PC-3 (cell line): ENCODE data around the gene PPARD. TPM values are rescaled to one million over a fixed set of nuclear protein-coding genes. Genes with fewer than 3 reads are reported as not detected.

Source experiments
- ATAC-seq: fragments of 200-7000 bp; cut with Tn5 transposase; 2 replicates; pipeline ENCODE4 v1.9.1; 2020; ENCODE audit warnings: mild to moderate bottlenecking, moderate library complexity
- BruUV-seq: library from RNA; stranded (reverse); fragments of 400-500 nt; replicated peaks from 2 replicates; lab custom pipeline; 2021; lab: Mats Ljungman, UMichigan
- CTCF ChIA-PET: fragments of 300-600 bp; sonication (Branson Sonifier 250); formaldehyde crosslinking; loops from one replicate; lab custom pipeline; 2022; ENCODE audit warnings: antibody characterized with exemption; lab: Charles Lee
- POLR2A ChIA-PET: fragments of 300-600 bp; sonication (Branson Sonifier 250); formaldehyde crosslinking; loops from one replicate; lab custom pipeline; 2022; ENCODE audit warnings: antibody characterized with exemption; ENCODE audit not compliant: unreplicated experiment; lab: Charles Lee
- DNase-seq: peaks from one replicate; pipeline ENCODE4 v3.0.0-alpha.2; 2015
- H2AFZ ChIP-seq: fragments of 300-600 bp; sonication (generic); 2 replicates; pipeline ENCODE4 v1.6.0; 2016; ENCODE audit warnings: antibody characterized with exemption, low read length
- H3F3A ChIP-seq: fragments of 300-600 bp; sonication (generic); one replicate; pipeline ENCODE4 v1.6.0; 2017; ENCODE audit warnings: antibody characterized with exemption, low read length, control low read depth, mild to moderate bottlenecking; ENCODE audit not compliant: unreplicated experiment
- H3K27ac ChIP-seq: fragments of 300-600 bp; sonication (generic); 2 replicates; pipeline ENCODE4 v1.5.1; 2016; ENCODE audit warnings: mild to moderate bottlenecking, low read length
- H3K27me3 ChIP-seq: fragments of 300-600 bp; sonication (generic); 2 replicates; pipeline ENCODE4 v1.6.1; 2016; ENCODE audit warnings: low read length, mixed read lengths
- H3K36me3 ChIP-seq: fragments of 300-600 bp; sonication (generic); 2 replicates; pipeline ENCODE4 v1.6.1; 2016; ENCODE audit warnings: low read depth, mixed run types, low read length, mixed read lengths
- H3K4me1 ChIP-seq: fragments of 300-600 bp; sonication (generic); 2 replicates; pipeline ENCODE4 v1.5.1; 2016; ENCODE audit warnings: low read length; ENCODE audit not compliant: insufficient read depth
- H3K4me2 ChIP-seq: fragments of 300-600 bp; sonication (generic); 2 replicates; pipeline ENCODE4 v1.6.0; 2016; ENCODE audit warnings: low read length
- H3K4me3 ChIP-seq: fragments of 300-600 bp; sonication (generic); 2 replicates; pipeline ENCODE4 v1.5.1; 2016; ENCODE audit warnings: mild to moderate bottlenecking, low read length, mixed read lengths
- H3K79me2 ChIP-seq: fragments of 300-600 bp; sonication (generic); 2 replicates; pipeline ENCODE4 v1.6.1; 2017; ENCODE audit warnings: low read length, mixed read lengths
- H3K9ac ChIP-seq: fragments of 300-600 bp; sonication (generic); 2 replicates; pipeline ENCODE4 v1.6.0; 2016; ENCODE audit warnings: mild to moderate bottlenecking, low read length
- H3K9me2 ChIP-seq: fragments of 300-600 bp; sonication (generic); replicated peaks from 2 replicates; pipeline ENCODE4 v1.6.1; 2016; ENCODE audit warnings: mixed run types, low read length, mixed read lengths
- H3K9me3 ChIP-seq: fragments of 300-600 bp; sonication (generic); 2 replicates; pipeline ENCODE4 v1.6.1; 2016; ENCODE audit warnings: low read length, mixed read lengths
- H4K20me1 ChIP-seq: fragments of 300-600 bp; sonication (generic); 2 replicates; pipeline ENCODE4 v1.6.1; 2016; ENCODE audit warnings: low read length, mixed read lengths
- CTCF ChIP-seq: fragments of 300-600 bp; sonication (generic); conservative IDR thresholded peaks from 2 replicates; pipeline ENCODE4 v1.5.1; 2017; ENCODE audit warnings: antibody characterized with exemption, low read depth, mild to moderate bottlenecking, low read length
- EZH2 ChIP-seq: fragments of 300-600 bp; sonication (generic); IDR thresholded peaks from one replicate; pipeline ENCODE4 v1.6.1; 2017; ENCODE audit warnings: antibody characterized with exemption, mild to moderate bottlenecking, low read length; ENCODE audit not compliant: unreplicated experiment
- EZH2phosphoT487 ChIP-seq: fragments of 300-600 bp; sonication (generic); IDR thresholded peaks from 2 replicates; pipeline ENCODE4 v1.6.1; 2018; ENCODE audit warnings: mild to moderate bottlenecking, antibody characterized with exemption, low read length, borderline replicate concordance
- intact Hi-C: fragments of 100-400 bp; cut with micrococcal nuclease; formaldehyde crosslinking; loops from 2 replicates; pipeline ENCODE4 v1.9.0; 2023
- total RNA-seq: library from RNA; depleted of rRNA; stranded (reverse); fragments of >200 nt; gene quantifications from 2 replicates; pipeline ENCODE4 v1.2.3, GENCODE V29; 2014

Gene PPARD
- total RNA-seq, 1 experiment from 2014 or later: 24.5 TPM

GRCh38 chr6:35378261-35378660, 35.9 kb downstream of the PPARD start:
- Histone ChIP-seq H2AFZ (no peak overlapping the region), H3K27ac (no peak overlapping the region), H3K4me1 (peaks cover 16% of the 10 kb centered on the region), H3K4me2 (no peak overlapping the region), H3F3A (no peaks in the 10 kb centered on the region), H3K9me2 (no peaks in the 10 kb centered on the region), H3K27me3 (no peaks in the 10 kb centered on the region), H3K36me3 (peaks cover 18% of the 10 kb centered on the region), H3K4me3 (no peak overlapping the region), H4K20me1 (no peaks in the 10 kb centered on the region), H3K79me2 (peaks cover 80% of the 10 kb centered on the region), H3K9ac (no peak overlapping the region), H3K9me3 (no peaks in the 10 kb centered on the region)
- intact Hi-C loops: no loop called here
- no peak for TF ChIP-seq EZH2phosphoT487
- no peak for TF ChIP-seq CTCF
- no peak for TF ChIP-seq EZH2
- DNase-seq (no peak), ATAC-seq (no peak)
- ChIA-PET CTCF (no interaction called here), POLR2A (no interaction called here)
- BruUV-seq: no TSS peak

- peaks cover 59% of the 10 kb centered on the region for H3K79me2 ChIP-seq
- no peaks in the 10 kb centered on the region for H3K9me3 ChIP-seq
- ChIA-PET POLR2A (no interaction called here), CTCF (no interaction called here)
- H3K4me3 ChIP-seq: no peak overlapping the region
- no TSS peak for BruUV-seq
- no peaks in the 10 kb centered on the region for H3K9me2 ChIP-seq
- peak overlapping the region; percentile 62 for H3K27ac ChIP-seq
- no peak for TF ChIP-seq EZH2phosphoT487
- no peak for TF ChIP-seq CTCF
- no peak for TF ChIP-seq EZH2
- H3K36me3 ChIP-seq: peaks cover 16% of the 10 kb centered on the region
- no peaks in the 10 kb centered on the region for H3F3A ChIP-seq
- peaks cover 16% of the 10 kb centered on the region for H3K4me1 ChIP-seq
- no peak overlapping the region for H2AFZ ChIP-seq
- peak overlapping the region; percentile 41 for H3K9ac ChIP-seq
- DNase-seq: peak; percentile 68
- peak; percentile 79 for ATAC-seq
- no peaks in the 10 kb centered on the region for H4K20me1 ChIP-seq
- H3K4me2 ChIP-seq: peak overlapping the region; percentile 8; the same call in 1 of the 2 replicates
- H3K27me3 ChIP-seq: no peaks in the 10 kb centered on the region
- intact Hi-C loops: no loop called here
Observed at GRCh38 chr6:35381132-35381531, 38.8 kb downstream of the PPARD start.

GRCh38 chr6:35382015-35382414, 39.7 kb downstream of the PPARD start:
- TF ChIP-seq EZH2 (no peak), EZH2phosphoT487 (no peak), CTCF (no peak)
- ChIA-PET POLR2A (no interaction called here), CTCF (no interaction called here)
- Histone ChIP-seq H3K4me1 (peaks cover 16% of the 10 kb centered on the region), H3K27me3 (no peaks in the 10 kb centered on the region), H3K36me3 (peaks cover 16% of the 10 kb centered on the region), H3K9me3 (no peaks in the 10 kb centered on the region), H3K4me3 (no peak overlapping the region), H3K9ac (no peak overlapping the region), H2AFZ (no peak overlapping the region), H3K79me2 (peaks cover 58% of the 10 kb centered on the region), H4K20me1 (no peaks in the 10 kb centered on the region), H3K27ac (peak overlapping the region; percentile 59), H3F3A (no peaks in the 10 kb centered on the region), H3K4me2 (no peak overlapping the region), H3K9me2 (no peaks in the 10 kb centered on the region)
- no TSS peak for BruUV-seq
- DNase-seq (no peak), ATAC-seq (no peak)
- intact Hi-C loops: no loop called here
